ENCODE measurements around the gene CCDC63. TPM values are rescaled to one million over a fixed set of nuclear protein-coding genes. Genes with fewer than 3 reads are reported as not detected.

The CCDC63 gene
- total RNA-seq, 6 donors from 2014 or later: not detected

DNA sequence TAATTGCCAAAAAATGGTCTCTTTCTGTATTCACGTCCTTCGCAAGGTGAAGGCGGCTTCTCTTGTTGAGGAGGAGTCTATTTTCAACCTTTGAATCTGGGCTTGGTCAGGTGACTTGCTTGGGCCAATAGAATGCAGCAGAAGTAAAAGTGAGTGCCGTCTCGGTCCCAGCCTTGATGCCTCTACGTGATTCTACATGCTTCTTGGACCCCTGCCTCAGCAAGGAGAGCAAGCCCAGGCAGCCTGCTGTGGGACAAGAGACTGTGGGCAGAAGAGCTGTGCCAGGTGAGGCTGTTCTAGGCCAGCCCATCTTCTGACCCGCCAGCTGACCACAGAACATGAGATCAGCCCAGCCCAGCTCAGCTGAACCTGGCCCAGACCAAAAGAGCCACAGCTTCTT lies 39.1 kb upstream of the CCDC63 start:
- WGBS, 2 donors: 80 to 83% methylated on average over 7 of the region's 7 CpGs
- H3K9me3 ChIP-seq: peaks cover 0 to 7% (median 5%) of the 10 kb centered on the region in 4 donors
- H3K27me3 ChIP-seq: no peaks in the 10 kb centered on the region
- H3K4me3 ChIP-seq: no peak overlapping the region
- TF ChIP-seq EP300 (IDR thresholded peaks at IDR 0.05): no peak
- TF ChIP-seq POLR2AphosphoS5 (IDR thresholded peaks at IDR 0.05): no peak
- TF ChIP-seq POLR2A (IDR thresholded peaks at IDR 0.05): no peak
- TF ChIP-seq, protein P1, sequence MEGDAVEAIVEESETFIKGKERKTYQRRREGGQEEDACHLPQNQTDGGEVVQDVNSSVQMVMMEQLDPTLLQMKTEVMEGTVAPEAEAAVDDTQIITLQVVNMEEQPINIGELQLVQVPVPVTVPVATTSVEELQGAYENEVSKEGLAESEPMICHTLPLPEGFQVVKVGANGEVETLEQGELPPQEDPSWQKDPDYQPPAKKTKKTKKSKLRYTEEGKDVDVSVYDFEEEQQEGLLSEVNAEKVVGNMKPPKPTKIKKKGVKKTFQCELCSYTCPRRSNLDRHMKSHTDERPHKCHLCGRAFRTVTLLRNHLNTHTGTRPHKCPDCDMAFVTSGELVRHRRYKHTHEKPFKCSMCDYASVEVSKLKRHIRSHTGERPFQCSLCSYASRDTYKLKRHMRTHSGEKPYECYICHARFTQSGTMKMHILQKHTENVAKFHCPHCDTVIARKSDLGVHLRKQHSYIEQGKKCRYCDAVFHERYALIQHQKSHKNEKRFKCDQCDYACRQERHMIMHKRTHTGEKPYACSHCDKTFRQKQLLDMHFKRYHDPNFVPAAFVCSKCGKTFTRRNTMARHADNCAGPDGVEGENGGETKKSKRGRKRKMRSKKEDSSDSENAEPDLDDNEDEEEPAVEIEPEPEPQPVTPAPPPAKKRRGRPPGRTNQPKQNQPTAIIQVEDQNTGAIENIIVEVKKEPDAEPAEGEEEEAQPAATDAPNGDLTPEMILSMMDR (IDR thresholded peaks at IDR 0.05): no peak
- H3K27ac ChIP-seq: no peak overlapping the region
- no peaks in the 10 kb centered on the region for H3K4me1 ChIP-seq
- H3K36me3 ChIP-seq: no peaks in the 10 kb centered on the region
- DNase-seq: no peak
- no peak for ATAC-seq (ENCODE audit: low FRiP score in 2 of 2)

- DNase-seq (no peak), ATAC-seq (ENCODE audit: low FRiP score in 2 of 2) (no peak)
- H3K4me3 ChIP-seq: no peak overlapping the region
- H3K36me3 ChIP-seq: no peaks in the 10 kb centered on the region
- H3K9me3 ChIP-seq: peaks cover 0 to 6% (median 5%) of the 10 kb centered on the region in 4 donors
- no peak overlapping the region for H3K27ac ChIP-seq
- WGBS, 2 donors: 50 to 71% methylated on average over 1 of the region's 1 CpG
- TF ChIP-seq, protein P1 (IDR thresholded peaks at IDR 0.05): no peak
- TF ChIP-seq EP300 (IDR thresholded peaks at IDR 0.05) (no peak), POLR2AphosphoS5 (IDR thresholded peaks at IDR 0.05) (no peak), POLR2A (IDR thresholded peaks at IDR 0.05) (no peak)
- H3K4me1 ChIP-seq: no peaks in the 10 kb centered on the region
- H3K27me3 ChIP-seq: no peaks in the 10 kb centered on the region
Measured at GRCh38 chr12:110809149-110809548, 37.6 kb upstream of the CCDC63 start.

- H3K27ac ChIP-seq: no peak overlapping the region
- WGBS, 2 donors: 73 to 79% methylated on average over 6 of the region's 6 CpGs
- TF ChIP-seq POLR2A (IDR thresholded peaks at IDR 0.05) (no peak), EP300 (IDR thresholded peaks at IDR 0.05) (no peak), POLR2AphosphoS5 (IDR thresholded peaks at IDR 0.05) (no peak)
- TF ChIP-seq, protein P1 (IDR thresholded peaks at IDR 0.05): no peak
- H3K4me1 ChIP-seq: no peaks in the 10 kb centered on the region
- H3K4me3 ChIP-seq: no peak overlapping the region
- H3K27me3 ChIP-seq: no peaks in the 10 kb centered on the region
- DNase-seq: no peak
- no peaks in the 10 kb centered on the region for H3K36me3 ChIP-seq
- H3K9me3 ChIP-seq: no peaks in the 10 kb centered on the region
- ATAC-seq (ENCODE audit: low FRiP score in 2 of 2): no peak
Measured at GRCh38 chr12:110811972-110812371, 34.8 kb upstream of the CCDC63 start.

DNA sequence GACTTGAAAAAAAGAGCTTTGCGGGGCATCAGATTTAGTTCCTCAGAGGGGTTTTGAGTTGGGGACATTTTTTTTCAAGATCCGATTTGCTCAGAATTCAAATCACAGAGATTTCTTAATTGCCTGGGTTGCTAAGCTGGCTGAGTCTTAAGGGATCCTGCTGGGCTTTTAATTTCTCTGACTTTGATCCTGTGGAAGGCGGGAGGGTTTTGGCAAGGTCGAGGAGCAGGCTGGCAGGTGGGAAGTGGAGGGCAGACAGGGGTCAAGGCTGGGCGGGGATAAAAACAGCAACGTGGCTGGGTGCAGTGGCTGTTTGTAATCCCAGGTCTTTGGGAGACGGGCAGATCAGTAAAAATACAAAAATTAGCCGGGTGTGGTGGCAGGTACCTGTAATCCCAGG lies 33.5 kb upstream of the CCDC63 start:
- Histone ChIP-seq H3K27ac (no peak overlapping the region), H3K9me3 (no peaks in the 10 kb centered on the region), H3K36me3 (no peaks in the 10 kb centered on the region), H3K4me3 (no peak overlapping the region), H3K27me3 (no peaks in the 10 kb centered on the region), H3K4me1 (no peaks in the 10 kb centered on the region)
- DNase-seq: no peak
- TF ChIP-seq, protein P1 (IDR thresholded peaks at IDR 0.05): no peak
- TF ChIP-seq POLR2AphosphoS5 (IDR thresholded peaks at IDR 0.05): no peak
- TF ChIP-seq POLR2A (IDR thresholded peaks at IDR 0.05): no peak
- no peak for TF ChIP-seq EP300 (IDR thresholded peaks at IDR 0.05)
- 30 to 39% methylated on average over 8 of the region's 8 CpGs for WGBS, 2 donors
- ATAC-seq (ENCODE audit: low FRiP score in 2 of 2): no peak

- Histone ChIP-seq H3K27ac (no peak overlapping the region), H3K36me3 (no peaks in the 10 kb centered on the region), H3K27me3 (no peaks in the 10 kb centered on the region), H3K4me3 (no peak overlapping the region), H3K4me1 (no peaks in the 10 kb centered on the region), H3K9me3 (no peaks in the 10 kb centered on the region)
- 56 to 77% methylated on average over 2 of the region's 2 CpGs for WGBS, 2 donors
- TF ChIP-seq POLR2A (IDR thresholded peaks at IDR 0.05) (no peak), EP300 (IDR thresholded peaks at IDR 0.05) (no peak), POLR2AphosphoS5 (IDR thresholded peaks at IDR 0.05) (no peak)
- TF ChIP-seq, protein P1 (IDR thresholded peaks at IDR 0.05): no peak
- DNase-seq (no peak), ATAC-seq (ENCODE audit: low FRiP score in 2 of 2) (no peak)
Measured at GRCh38 chr12:110813756-110814155, 33.0 kb upstream of the CCDC63 start.
